Measurements from ENCODE around the gene CCNG2. TPM values are rescaled to one million over a fixed set of nuclear protein-coding genes. Genes with fewer than 3 reads are reported as not detected.

CCNG2 gene
- total RNA-seq, 4 donors from 2014 or later, result 24.0 to 91.8 (median 45.8) TPM

DNA sequence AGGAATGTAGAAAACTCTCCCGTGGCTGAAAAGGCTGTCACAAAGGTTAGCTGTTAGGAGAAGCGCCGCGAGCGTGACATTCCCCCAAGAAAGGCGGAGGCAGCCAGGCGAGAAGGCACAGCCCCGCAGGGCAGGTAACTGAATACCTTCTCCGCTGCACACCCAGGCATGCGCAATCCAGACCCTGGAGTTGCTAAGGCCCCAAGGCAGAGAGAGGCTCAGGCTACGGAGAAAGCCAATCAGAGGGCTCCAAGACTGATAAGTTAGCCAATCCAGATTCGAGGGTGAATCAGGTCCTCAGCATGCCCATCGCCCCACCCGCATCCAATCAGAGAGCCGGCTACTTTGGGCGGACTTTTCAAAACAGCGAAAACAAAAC is 485 bp upstream of the CCNG2 start:
- peak; percentile 98 for DNase-seq (ENCODE audit: low spot score in 2 of 2)
- Histone ChIP-seq H3K4me3 (peak overlapping the region; percentile 98), H3K9me3 (no peaks in the 10 kb centered on the region), H3K27me3 (no peaks in the 10 kb centered on the region), H3K36me3 (peaks cover 10% of the 10 kb centered on the region), H3K4me1 (peaks cover 43% of the 10 kb centered on the region), H3K27ac (peak overlapping the region; percentile 94)
- WGBS, result 0% methylated on average over 11 of the region's 17 CpGs
- TF ChIP-seq, protein P1, sequence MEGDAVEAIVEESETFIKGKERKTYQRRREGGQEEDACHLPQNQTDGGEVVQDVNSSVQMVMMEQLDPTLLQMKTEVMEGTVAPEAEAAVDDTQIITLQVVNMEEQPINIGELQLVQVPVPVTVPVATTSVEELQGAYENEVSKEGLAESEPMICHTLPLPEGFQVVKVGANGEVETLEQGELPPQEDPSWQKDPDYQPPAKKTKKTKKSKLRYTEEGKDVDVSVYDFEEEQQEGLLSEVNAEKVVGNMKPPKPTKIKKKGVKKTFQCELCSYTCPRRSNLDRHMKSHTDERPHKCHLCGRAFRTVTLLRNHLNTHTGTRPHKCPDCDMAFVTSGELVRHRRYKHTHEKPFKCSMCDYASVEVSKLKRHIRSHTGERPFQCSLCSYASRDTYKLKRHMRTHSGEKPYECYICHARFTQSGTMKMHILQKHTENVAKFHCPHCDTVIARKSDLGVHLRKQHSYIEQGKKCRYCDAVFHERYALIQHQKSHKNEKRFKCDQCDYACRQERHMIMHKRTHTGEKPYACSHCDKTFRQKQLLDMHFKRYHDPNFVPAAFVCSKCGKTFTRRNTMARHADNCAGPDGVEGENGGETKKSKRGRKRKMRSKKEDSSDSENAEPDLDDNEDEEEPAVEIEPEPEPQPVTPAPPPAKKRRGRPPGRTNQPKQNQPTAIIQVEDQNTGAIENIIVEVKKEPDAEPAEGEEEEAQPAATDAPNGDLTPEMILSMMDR (IDR thresholded peaks at IDR 0.05), result no peak
- TF ChIP-seq EP300 (IDR thresholded peaks at IDR 0.05) (no peak), POLR2A (IDR thresholded peaks at IDR 0.05) (no peak), POLR2AphosphoS5 (IDR thresholded peaks at IDR 0.05) (no peak)

GRCh38 chr4:77157859-77158486 is 966 bp downstream of the CCNG2 start:
- peak; percentile 93 to 94 for DNase-seq (ENCODE audit: low spot score in 2 of 2)
- Histone ChIP-seq H3K36me3 (peaks cover 25% of the 10 kb centered on the region), H3K27ac (peak overlapping the region; percentile 94), H3K27me3 (no peaks in the 10 kb centered on the region), H3K9me3 (no peaks in the 10 kb centered on the region), H3K4me3 (peak overlapping the region; percentile 98), H3K4me1 (peaks cover 44% of the 10 kb centered on the region)
- WGBS, result 0% methylated on average over 6 of the region's 53 CpGs
- TF ChIP-seq POLR2AphosphoS5 (IDR thresholded peaks at IDR 0.05), result no peak
- TF ChIP-seq EP300 (IDR thresholded peaks at IDR 0.05), result no peak
- no peak for TF ChIP-seq POLR2A (IDR thresholded peaks at IDR 0.05)
- TF ChIP-seq, protein P1 (IDR thresholded peaks at IDR 0.05), result no peak

GRCh38 chr4:77158487-77158861 is 1.5 kb downstream of the CCNG2 start:
- Histone ChIP-seq H3K4me1 (peaks cover 44% of the 10 kb centered on the region), H3K27me3 (no peaks in the 10 kb centered on the region), H3K27ac (peak overlapping the region; percentile 94), H3K36me3 (peaks cover 28% of the 10 kb centered on the region), H3K4me3 (peak overlapping the region; percentile 98), H3K9me3 (no peaks in the 10 kb centered on the region)
- DNase-seq (ENCODE audit: low spot score in 2 of 2), result no peak
- 3% methylated on average over 6 of the region's 6 CpGs for WGBS
- no peak for TF ChIP-seq EP300 (IDR thresholded peaks at IDR 0.05)
- TF ChIP-seq POLR2A (IDR thresholded peaks at IDR 0.05), result no peak
- TF ChIP-seq POLR2AphosphoS5 (IDR thresholded peaks at IDR 0.05), result no peak
- TF ChIP-seq, protein P1 (IDR thresholded peaks at IDR 0.05), result no peak

DNA sequence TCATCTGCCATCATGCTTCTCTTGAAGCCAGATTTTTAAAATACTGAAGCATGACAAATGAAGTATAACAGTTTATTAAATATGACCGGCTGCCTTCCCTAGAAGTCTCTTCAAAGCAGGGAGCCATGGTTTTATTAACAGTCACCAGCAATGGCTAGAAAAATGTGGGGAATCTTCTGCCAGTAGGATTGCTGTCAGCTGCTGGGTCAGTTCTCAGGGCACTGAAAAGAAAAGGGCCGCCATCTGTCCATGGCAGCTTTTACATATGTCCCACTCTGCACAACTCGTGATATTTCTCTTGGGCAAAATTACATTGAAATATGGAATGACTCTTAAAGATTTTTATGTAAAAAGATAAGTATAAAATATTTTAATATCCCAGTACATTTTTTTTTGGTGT is 2.8 kb downstream of the CCNG2 start:
- no peak overlapping the region for H3K27ac ChIP-seq
- WGBS, result 50% methylated on average over 3 of the region's 3 CpGs
- no peak for DNase-seq (ENCODE audit: low spot score in 2 of 2)
- H3K27me3 ChIP-seq, result no peaks in the 10 kb centered on the region
- H3K36me3 ChIP-seq, result peaks cover 41% of the 10 kb centered on the region
- peak overlapping the region; percentile 98 for H3K4me3 ChIP-seq
- H3K4me1 ChIP-seq, result peaks cover 42% of the 10 kb centered on the region
- TF ChIP-seq, protein P1 (IDR thresholded peaks at IDR 0.05), result no peak
- TF ChIP-seq EP300 (IDR thresholded peaks at IDR 0.05), result no peak
- no peak for TF ChIP-seq POLR2A (IDR thresholded peaks at IDR 0.05)
- no peak for TF ChIP-seq POLR2AphosphoS5 (IDR thresholded peaks at IDR 0.05)
- no peaks in the 10 kb centered on the region for H3K9me3 ChIP-seq

DNA sequence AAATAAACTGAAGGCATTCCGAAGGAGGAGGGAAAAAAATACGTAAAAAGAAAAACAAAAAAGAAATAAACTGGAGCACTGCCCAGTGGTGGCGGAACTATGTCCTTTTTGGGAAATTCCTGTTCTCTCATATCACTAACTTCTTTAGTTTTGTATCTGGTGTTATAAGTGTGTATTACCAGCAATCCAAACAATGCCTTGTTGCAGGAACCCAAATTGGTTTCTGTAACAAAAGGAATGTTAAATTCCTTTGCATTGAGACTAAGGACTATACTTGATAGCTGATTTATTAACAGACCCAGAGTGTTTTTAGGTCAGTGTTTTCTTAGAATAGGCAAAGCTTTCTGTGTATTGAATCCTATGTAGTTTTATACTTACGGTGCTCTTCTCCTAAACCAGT is 6.6 kb downstream of the CCNG2 start:
- Histone ChIP-seq H3K27ac (no peak overlapping the region), H3K4me1 (peaks cover 26% of the 10 kb centered on the region), H3K27me3 (no peaks in the 10 kb centered on the region), H3K4me3 (no peak overlapping the region), H3K9me3 (no peaks in the 10 kb centered on the region), H3K36me3 (peaks cover 78% of the 10 kb centered on the region)
- WGBS, result 74% methylated on average over 4 of the region's 4 CpGs
- DNase-seq (ENCODE audit: low spot score in 2 of 2), result no peak
- no peak for TF ChIP-seq POLR2AphosphoS5 (IDR thresholded peaks at IDR 0.05)
- TF ChIP-seq, protein P1 (IDR thresholded peaks at IDR 0.05), result no peak
- no peak for TF ChIP-seq EP300 (IDR thresholded peaks at IDR 0.05)
- no peak for TF ChIP-seq POLR2A (IDR thresholded peaks at IDR 0.05)
